ENCODE results near the gene INHA.

INHA gene

GRCh38 chr2:219572237-219573001 is at the start of gene INHA:
TSS of gene INHA (plus strand) at chr2:219572310. CDS start at chr2:219572375, 65 bp downstream.
- CTCF ChIA-PET, result interaction anchor here (2.2 to 4.0 kb wide), 2 partner anchors 11 to 118 kb away, joined by 14 to 46 read pairs; no protein-coding TSS in a partner anchor
- DNase-seq (ENCODE audit: low read depth, low spot score), result no peak
- H3K4me3 ChIP-seq (ENCODE audit: low read depth, low read length), result peak within 1 kb of the TSS; percentile 72
- POLR2A ChIA-PET, result interaction anchor here (1.4 to 2.2 kb wide), 5 partner anchors 10 to 70 kb away, joined by 5 to 13 read pairs (median 8); partner anchors contain the start of genes CHPF, STK11IP and TMEM198
- no peak for TF ChIP-seq CTCF (IDR thresholded peaks at IDR 0.05; ENCODE audit: insufficient read depth, low read length, missing control alignments)

GRCh38 chr2:219523031-219523671 is 49.0 kb upstream of the INHA start:
- no peak overlapping the region for H3K4me3 ChIP-seq (ENCODE audit: low read depth, low read length)
- no peak for TF ChIP-seq CTCF (IDR thresholded peaks at IDR 0.05; ENCODE audit: insufficient read depth, low read length, missing control alignments)
- ChIA-PET CTCF (interaction anchor here (0.7 to 39.0 kb wide), 10 partner anchors 2 to 228 kb away, joined by 3 to 1084 read pairs (median 142); partner anchors contain the start of genes ASIC4, CHPF, DNPEP and GMPPA), POLR2A (no interaction called here)
- DNase-seq (ENCODE audit: low read depth, low spot score), result no peak

- DNase-seq (ENCODE audit: low read depth, low spot score), result no peak
- no peak for TF ChIP-seq CTCF (IDR thresholded peaks at IDR 0.05; ENCODE audit: insufficient read depth, low read length, missing control alignments)
- ChIA-PET POLR2A (interaction anchor here (0.7 to 1.5 kb wide), 3 partner anchors 13 to 67 kb away, joined by 3 to 4 read pairs (median 3); partner anchors contain the start of genes CHPF and TMEM198), CTCF (interaction anchor here (1.0 to 20.4 kb wide), 7 partner anchors 16 to 230 kb away, joined by 3 to 1084 read pairs (median 178); partner anchors contain the start of genes ASIC4, CHPF, DNPEP and GMPPA)
- no peak overlapping the region for H3K4me3 ChIP-seq (ENCODE audit: low read depth, low read length)
Measured at GRCh38 chr2:219524817-219525216, 47.3 kb upstream of the INHA start.

GRCh38 chr2:219525533-219526232 is 46.4 kb upstream of the INHA start:
- ChIA-PET CTCF (interaction anchor here (0.9 to 20.4 kb wide), 8 partner anchors 15 to 136 kb away, joined by 3 to 1084 read pairs (median 142); partner anchors contain the start of genes ASIC4, CHPF, DNPEP and GMPPA), POLR2A (interaction anchor here (0.7 to 1.5 kb wide), 4 partner anchors 14 to 68 kb away, joined by 3 to 4 read pairs (median 3); partner anchors contain the start of genes CHPF and TMEM198)
- no peak for TF ChIP-seq CTCF (IDR thresholded peaks at IDR 0.05; ENCODE audit: insufficient read depth, low read length, missing control alignments)
- H3K4me3 ChIP-seq (ENCODE audit: low read depth, low read length), result no peak overlapping the region
- no peak for DNase-seq (ENCODE audit: low read depth, low spot score)

- CTCF ChIA-PET, result interaction anchor here (0.7 to 20.4 kb wide), 11 partner anchors 14 to 368 kb away, joined by 3 to 1084 read pairs (median 12); partner anchors contain the start of genes ASIC4, CHPF, DNPEP and GMPPA
- TF ChIP-seq CTCF (IDR thresholded peaks at IDR 0.05; ENCODE audit: insufficient read depth, low read length, missing control alignments), result no peak
- H3K4me3 ChIP-seq (ENCODE audit: low read depth, low read length), result no peak overlapping the region
- POLR2A ChIA-PET, result interaction anchor here (1.0 to 1.5 kb wide), 2 partner anchors 17 to 32 kb away, joined by 3 to 4 read pairs; partner anchors contain the start of genes CHPF and TMEM198
- DNase-seq (ENCODE audit: low read depth, low spot score), result no peak
Measured at GRCh38 chr2:219526320-219527075, 45.6 kb upstream of the INHA start.
